ENCODE measurements around the gene MLPH.

- TF ChIP-seq REST (IDR thresholded peaks at IDR 0.05) (no peak), MAX (IDR thresholded peaks at IDR 0.05) (no peak), CTCF (IDR thresholded peaks at IDR 0.05; ENCODE audit: low read depth, low read length, missing input control) (no peak), RAD21 (IDR thresholded peaks at IDR 0.05) (no peak), GABPA (IDR thresholded peaks at IDR 0.05 in 1 of 2, conservative IDR thresholded peaks at IDR 0.05 in 1 of 2) (no peak), SP1 (IDR thresholded peaks at IDR 0.05) (no peak), ZBTB33 (IDR thresholded peaks at IDR 0.05) (no peak), JUND (IDR thresholded peaks at IDR 0.05) (no peak)
Observed at GRCh38 chr2:237472909-237473877, 13.9 kb upstream of the MLPH start.
